Endothelial cell of umbilical vein (primary cell): ENCODE results near the gene FOXK1. TPM values are rescaled to one million over a fixed set of nuclear protein-coding genes. Genes with fewer than 3 reads are reported as not detected.

Experiments used
- BruUV-seq: library from RNA; stranded (reverse); fragments of 400-500 nt; replicated peaks from 2 replicates; lab custom pipeline; 2021; lab: Mats Ljungman, UMichigan
- CTCF ChIA-PET: fragments of 300-600, 350-600 bp; sonication (Branson Sonifier 250); formaldehyde crosslinking; loops from one replicate; lab custom pipeline; 2021; ENCODE audit warnings: antibody characterized with exemption, inconsistent platforms; lab: Charles Lee
- POLR2A ChIA-PET: fragments of 300-600, 350-600 bp; sonication (Branson Sonifier 250); formaldehyde crosslinking; loops from one replicate; lab custom pipeline; 2021; ENCODE audit warnings: antibody characterized with exemption, inconsistent platforms; lab: Charles Lee
- DNase-seq: peaks from one replicate; pipeline ENCODE4 v3.0.0-alpha.2; 2011; ENCODE audit warnings: low read depth, low spot score
- FAIRE-seq: peaks from 2 replicates; lab custom pipeline; 2011; peaks lifted over from hg19 to GRCh38; lab: Jason Lieb, UNC
- H2AFZ ChIP-seq: 2 replicates; pipeline ENCODE4 v1.6.0; 2012; ENCODE audit warnings: low read depth, low read length, control low read depth, inconsistent platforms
- H3K27ac ChIP-seq: 2 replicates; pipeline ENCODE4 v1.5.1; 2011; ENCODE audit warnings: low read depth, mild to moderate bottlenecking, control low read depth, low read length, moderate library complexity; ENCODE audit not compliant: insufficient read depth
- H3K27me3 ChIP-seq, 2 experiments: 2 replicates each; pipeline versions ENCODE4 v1.6.0 to v1.6.1; 2011; ENCODE audit warnings: low read length in 2 of 2, mixed read lengths in 1 of 2; ENCODE audit not compliant: control insufficient read depth in 2 of 2, insufficient read depth in 2 of 2
- H3K36me3 ChIP-seq, 2 experiments: 2 replicates in 1 of 2; 3 replicates in 1 of 2; pipeline ENCODE4 v1.5.1; 2011; ENCODE audit warnings: low read length in 2 of 2, mild to moderate bottlenecking in 1 of 2, moderate library complexity in 1 of 2; ENCODE audit not compliant: control insufficient read depth in 2 of 2, insufficient read depth in 2 of 2; ENCODE audit errors: extremely low read depth in 1 of 2
- H3K4me1 ChIP-seq: 3 replicates; pipeline ENCODE4 v1.5.1; 2011; ENCODE audit warnings: mild to moderate bottlenecking, low read length; ENCODE audit not compliant: control insufficient read depth, insufficient read depth; ENCODE audit errors: extremely low read depth
- H3K4me2 ChIP-seq: 2 replicates; pipeline ENCODE4 v1.6.1; 2011; ENCODE audit warnings: low read length, control low read depth, mixed read lengths; ENCODE audit not compliant: insufficient read depth
- H3K4me3 ChIP-seq, 3 experiments: fragments of 200-600 bp in 1 of 3; sonication (generic), shearing (Covaris generic) in 1 of 3; replicated peaks in 1 of 3; 2 replicates each; pipeline ENCODE4 v1.5.1; 2011 to 2016; ENCODE audit warnings: control low read depth in 3 of 3, low read length in 3 of 3, mild to moderate bottlenecking in 2 of 3, inconsistent platforms in 1 of 3, low read depth in 1 of 3, moderate library complexity in 1 of 3; ENCODE audit not compliant: insufficient read depth in 1 of 3
- H3K79me2 ChIP-seq: 2 replicates; pipeline ENCODE4 v1.6.0; 2012; ENCODE audit warnings: low read length, inconsistent platforms; ENCODE audit not compliant: control insufficient read depth, insufficient read depth
- H3K9ac ChIP-seq: replicated peaks from 2 replicates; pipeline ENCODE3; 2011; ENCODE audit warnings: low read length, control low read depth; ENCODE audit not compliant: insufficient read depth; ENCODE audit errors: extremely low read depth
- H3K9me1 ChIP-seq: replicated peaks from 3 replicates; pipeline ENCODE4 v1.6.0; 2011; ENCODE audit warnings: mild to moderate bottlenecking, low read length; ENCODE audit not compliant: control insufficient read depth, insufficient read depth; ENCODE audit errors: extremely low read depth
- H3K9me3 ChIP-seq: replicated peaks from 2 replicates; pipeline ENCODE4 v1.5.1; 2012; ENCODE audit warnings: low read length, inconsistent platforms; ENCODE audit not compliant: control insufficient read depth, insufficient read depth
- H4K20me1 ChIP-seq: replicated peaks from 2 replicates; pipeline ENCODE3; 2011; ENCODE audit warnings: mild to moderate bottlenecking, low read length; ENCODE audit not compliant: control insufficient read depth, insufficient read depth; ENCODE audit errors: extremely low read depth
- EZH2 ChIP-seq: IDR thresholded peaks from 2 replicates; pipeline ENCODE4 v1.6.1; 2012; ENCODE audit warnings: borderline replicate concordance, low read depth, mild to moderate bottlenecking, moderate library complexity, low read length, inconsistent platforms; ENCODE audit not compliant: severe bottlenecking
- FOS ChIP-seq: IDR thresholded peaks from 2 replicates; pipeline ENCODE4 v1.6.1; 2011; ENCODE audit warnings: mild to moderate bottlenecking, low read length, moderate library complexity, borderline replicate concordance; ENCODE audit not compliant: insufficient read depth
- GATA2 ChIP-seq: IDR thresholded peaks from 2 replicates; pipeline ENCODE4 v1.7.0; 2011; ENCODE audit warnings: low read depth, mild to moderate bottlenecking, moderate library complexity, mixed read lengths, low read length; ENCODE audit not compliant: insufficient read length, insufficient read depth
- JUN ChIP-seq: IDR thresholded peaks from 2 replicates; pipeline ENCODE4 v1.6.1; 2011; ENCODE audit warnings: borderline replicate concordance, low read depth; ENCODE audit not compliant: insufficient read length, insufficient read depth
- MAX ChIP-seq: IDR thresholded peaks from 2 replicates; pipeline ENCODE4 v1.6.1; 2011; ENCODE audit not compliant: insufficient read depth, insufficient read length
- MYC ChIP-seq: IDR thresholded peaks from one replicate; pipeline ENCODE4 v1.6.1; 2011; ENCODE audit warnings: mild to moderate bottlenecking, low read depth, low read length
- POLR2A ChIP-seq: IDR thresholded peaks from 2 replicates; pipeline ENCODE4 v1.6.1; 2012; ENCODE audit warnings: low read depth, mild to moderate bottlenecking, control low read depth, low read length
- POLR2AphosphoS5 ChIP-seq: IDR thresholded peaks from 2 replicates; pipeline ENCODE4 v1.6.1; 2012; ENCODE audit warnings: low read depth, mild to moderate bottlenecking, control low read depth, low read length, moderate library complexity; ENCODE audit not compliant: insufficient read depth
- dilution Hi-C: fragments of 300-500 bp; cut with MboI; formaldehyde crosslinking; loops from one replicate; pipeline ENCODE4 v1.15.0; 2019; ENCODE audit warnings: low sequenced_read_pairs; ENCODE audit not compliant: extremely low pct_ligation_motif_present
- intact Hi-C: fragments of 100-400 bp; cut with micrococcal nuclease; formaldehyde crosslinking; loops from one replicate; pipeline ENCODE4 v1.10.0; 2022
- polyA plus RNA-seq, 4 experiments: library from polyadenylated mRNA; depleted of rRNA in 3 of 4; stranded (reverse) in 3 of 4; unstranded in 1 of 4; fragments of >200 nt; gene quantifications; 2 replicates each; pipeline versions ENCODE4 v1.2.1 to v1.2.3, GENCODE V29; 2011 to 2012; ENCODE audit warnings: missing spikeins in 1 of 4
- total RNA-seq: library from RNA; stranded (reverse); gene quantifications from 2 replicates; pipeline ENCODE4 v1.2.3, GENCODE V29; 2021
- TF ChIP-seq, protein P1 (sequence below), 2 donors: IDR thresholded peaks; 1 replicate in 1 of 2; 2 replicates in 1 of 2; pipeline ENCODE4 v1.5.1; 2011; ENCODE audit warnings: low read length in 2 of 2, mild to moderate bottlenecking in 2 of 2, moderate library complexity in 2 of 2, control low read depth in 1 of 2, inconsistent platforms in 1 of 2, low read depth in 1 of 2; ENCODE audit not compliant: insufficient read depth in 1 of 2; ENCODE audit errors: extremely low read depth in 1 of 2

FOXK1 gene
- total and polyA plus RNA-seq, 2 donors (not counting 3 experiments of a cell fraction or from before 2014, with no cell fraction given), result 8.0 to 52.1 TPM

GRCh38 chr7:4707980-4708411, 25.9 kb downstream of the FOXK1 start:
- no peaks in the 10 kb centered on the region for H3K27me3 ChIP-seq
- CTCF ChIA-PET, result no interaction called here
- H2AFZ ChIP-seq, result no peak overlapping the region
- H3K4me2 ChIP-seq, result peak overlapping the region; percentile 82
- H3K4me1 ChIP-seq, result peaks cover 36% of the 10 kb centered on the region
- peak overlapping the region; percentile 85 for H3K9ac ChIP-seq
- peaks cover 0 to 3% of the 10 kb centered on the region in 2 experiments for H3K36me3 ChIP-seq
- peaks cover 72% of the 10 kb centered on the region for H3K79me2 ChIP-seq
- H3K9me1 ChIP-seq, result no peaks in the 10 kb centered on the region
- no TSS peak for BruUV-seq
- POLR2A ChIA-PET, result interaction anchor here (1.2 to 1.6 kb wide), 2 partner anchors 23 to 66 kb away, joined by 4 to 6 read pairs; no protein-coding TSS in a partner anchor
- peak overlapping the region; percentile 98 for H3K27ac ChIP-seq
- TF ChIP-seq GATA2, result no peak
- TF ChIP-seq MAX, result no peak
- TF ChIP-seq EZH2, result no peak
- no peak for TF ChIP-seq FOS
- TF ChIP-seq MYC, result no peak
- no peak for TF ChIP-seq POLR2A
- TF ChIP-seq JUN, result no peak
- TF ChIP-seq POLR2AphosphoS5, result no peak
- TF ChIP-seq, protein P1, sequence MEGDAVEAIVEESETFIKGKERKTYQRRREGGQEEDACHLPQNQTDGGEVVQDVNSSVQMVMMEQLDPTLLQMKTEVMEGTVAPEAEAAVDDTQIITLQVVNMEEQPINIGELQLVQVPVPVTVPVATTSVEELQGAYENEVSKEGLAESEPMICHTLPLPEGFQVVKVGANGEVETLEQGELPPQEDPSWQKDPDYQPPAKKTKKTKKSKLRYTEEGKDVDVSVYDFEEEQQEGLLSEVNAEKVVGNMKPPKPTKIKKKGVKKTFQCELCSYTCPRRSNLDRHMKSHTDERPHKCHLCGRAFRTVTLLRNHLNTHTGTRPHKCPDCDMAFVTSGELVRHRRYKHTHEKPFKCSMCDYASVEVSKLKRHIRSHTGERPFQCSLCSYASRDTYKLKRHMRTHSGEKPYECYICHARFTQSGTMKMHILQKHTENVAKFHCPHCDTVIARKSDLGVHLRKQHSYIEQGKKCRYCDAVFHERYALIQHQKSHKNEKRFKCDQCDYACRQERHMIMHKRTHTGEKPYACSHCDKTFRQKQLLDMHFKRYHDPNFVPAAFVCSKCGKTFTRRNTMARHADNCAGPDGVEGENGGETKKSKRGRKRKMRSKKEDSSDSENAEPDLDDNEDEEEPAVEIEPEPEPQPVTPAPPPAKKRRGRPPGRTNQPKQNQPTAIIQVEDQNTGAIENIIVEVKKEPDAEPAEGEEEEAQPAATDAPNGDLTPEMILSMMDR (IDR thresholded peaks at IDR 0.05; ENCODE audit: extremely low read depth in 1 of 2, insufficient read depth in 1 of 2, low read depth in 1 of 2, low read length in 2 of 2), result no peak
- no peaks in the 10 kb centered on the region for H3K9me3 ChIP-seq
- no peak for DNase-seq
- no peaks in the 10 kb centered on the region for H4K20me1 ChIP-seq
- intact Hi-C loops, result loop anchor here (1.0 kb wide), 3 partner anchors 17 to 67 kb away; no protein-coding TSS in a partner anchor
- FAIRE-seq, result no peak
- H3K4me3 ChIP-seq, result no peak overlapping the region
- dilution Hi-C loops, result no loop called here
